HG02623 (cell line): ENCODE results near the gene U2SURP.
"Not testable (repeated sequence)": the region's sequence is repeated elsewhere in the genome, so short reads cannot be mapped to it uniquely, and the experiment has no call there.

ENCODE experiments used
- ATAC-seq: cut with Tn5 transposase; IDR thresholded peaks from one replicate; pipeline ENCODE4 v1.9.1; 2021; ENCODE audit warnings: moderate library complexity; ENCODE audit not compliant: unreplicated experiment

U2SURP gene

GRCh38 chr3:143011705-143012104, 10.3 kb downstream of the U2SURP start:
- ATAC-seq: no peak

DNA sequence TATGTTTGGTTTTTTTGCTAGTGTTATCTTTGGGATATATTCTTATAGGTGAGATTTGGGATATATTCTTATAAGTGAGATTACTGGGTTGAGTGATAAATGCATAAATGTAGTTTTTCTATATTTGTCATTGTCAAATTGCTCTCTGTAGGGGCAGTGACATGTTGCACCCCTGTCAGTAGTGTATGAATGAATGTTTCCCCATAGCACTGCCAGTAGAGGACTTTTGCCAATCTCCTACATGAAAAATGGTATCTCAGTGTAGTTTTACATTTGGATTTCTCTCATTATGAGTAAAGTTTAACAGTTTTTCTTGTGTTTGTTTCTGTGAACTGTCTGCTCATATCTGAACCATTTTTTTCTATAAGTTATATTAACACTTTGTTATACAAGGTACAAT, 13.6 kb downstream of the U2SURP start:
- no peak for ATAC-seq

GRCh38 chr3:143016321-143016972, 15.1 kb downstream of the U2SURP start:
- ATAC-seq: no peak

DNA sequence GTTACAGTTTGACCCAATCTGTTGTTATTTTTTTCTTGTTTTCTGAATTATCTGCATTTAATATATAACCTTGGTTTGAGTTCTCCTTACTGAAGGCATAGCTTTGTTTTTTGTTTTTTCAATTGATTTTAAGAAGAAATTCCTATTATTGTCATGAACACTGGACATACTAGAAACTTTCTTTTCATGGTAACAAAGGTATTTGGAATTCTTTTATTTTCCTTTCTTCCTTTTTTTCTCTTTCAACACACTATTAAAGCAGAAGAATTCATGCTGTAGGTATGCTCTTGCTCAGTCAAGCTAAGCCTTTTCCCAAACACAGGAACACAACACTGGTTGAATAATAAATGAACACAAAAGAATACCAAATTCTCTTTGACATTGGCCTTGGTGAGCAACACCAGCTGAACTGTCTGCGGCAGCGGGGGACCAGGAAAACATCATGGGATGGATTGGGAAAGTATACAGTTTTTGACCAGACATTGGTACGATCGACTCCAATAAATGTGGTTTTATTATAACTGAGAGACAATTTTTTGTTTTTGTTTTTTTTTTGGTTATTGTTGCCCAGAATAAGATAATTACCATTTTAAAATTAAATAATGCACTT, 23.1 kb downstream of the U2SURP start:
- no peak for ATAC-seq

DNA sequence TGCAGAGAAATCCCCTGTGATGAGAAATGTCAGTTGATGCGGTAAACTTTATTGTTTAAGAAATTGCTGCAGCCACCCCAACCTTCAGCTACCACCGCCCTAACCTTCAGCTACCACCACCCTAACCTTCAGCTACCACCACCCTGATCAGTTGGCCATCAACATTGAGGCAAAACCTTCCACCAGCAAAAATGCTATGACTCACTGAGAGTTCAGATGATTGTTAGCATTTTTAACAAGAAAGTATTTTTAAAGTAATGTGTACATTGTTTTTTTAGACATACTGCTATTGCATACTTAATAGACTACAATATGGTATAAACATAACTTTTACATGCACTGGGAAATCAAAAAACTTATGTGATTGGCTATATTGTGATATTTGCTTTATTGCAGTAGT, 30.0 kb downstream of the U2SURP start:
- no peak for ATAC-seq

GRCh38 chr3:143031796-143032387, 30.5 kb downstream of the U2SURP start:
- ATAC-seq: not testable (repeated sequence)

DNA sequence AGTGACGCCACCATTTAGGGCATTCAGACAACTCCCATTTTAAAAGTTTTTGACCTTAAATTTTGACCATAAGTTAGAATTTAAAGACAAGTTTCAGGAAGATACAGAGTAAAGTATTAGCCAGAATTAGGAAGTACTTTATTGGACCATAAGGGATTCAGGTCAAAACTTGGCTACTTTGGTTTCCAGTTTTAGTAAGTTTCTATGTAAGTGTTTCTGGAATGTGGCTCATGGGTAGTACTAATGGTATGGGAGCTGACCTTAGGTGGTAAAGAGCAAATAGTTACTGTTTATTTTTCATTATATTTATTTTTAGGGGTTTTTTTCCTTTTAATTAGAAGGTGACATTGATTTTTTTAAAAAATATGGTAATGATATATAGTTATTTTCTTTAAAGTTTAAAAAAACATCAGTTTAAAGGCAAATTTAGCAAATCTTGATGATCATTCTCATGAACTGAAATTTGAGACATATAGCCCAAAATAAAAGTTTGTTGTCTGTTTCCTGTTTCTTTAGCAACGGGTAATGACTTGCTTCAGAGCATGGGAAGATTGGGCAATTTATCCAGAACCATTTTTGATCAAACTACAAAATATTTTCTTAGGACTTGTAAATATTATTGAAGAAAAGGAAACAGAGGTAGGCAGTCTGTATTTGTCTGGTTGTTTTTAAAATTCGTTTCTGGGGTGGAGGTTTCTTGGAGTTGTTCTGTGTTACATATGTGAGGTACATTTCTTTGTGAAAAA, 34.3 kb downstream of the U2SURP start:
- no peak for ATAC-seq

DNA sequence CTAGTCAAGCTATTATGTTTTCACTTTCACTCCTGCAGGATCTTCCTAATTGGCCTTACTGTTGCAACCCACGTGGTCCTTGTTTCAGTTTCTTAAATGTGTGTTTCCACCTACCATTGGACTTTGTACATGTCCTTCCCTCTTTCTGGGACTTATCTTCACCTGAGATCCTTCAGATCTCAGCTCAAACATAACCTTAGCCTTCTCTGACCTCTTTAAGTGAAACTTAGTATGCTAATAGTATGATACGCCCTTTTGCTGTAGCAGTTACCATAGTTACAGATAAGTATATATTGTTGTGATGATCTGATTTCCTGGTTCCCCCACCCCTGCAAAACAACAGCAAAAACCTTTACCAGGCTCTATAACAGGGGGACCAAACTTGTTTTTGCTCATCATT, 35.2 kb downstream of the U2SURP start:
- ATAC-seq: no peak

DNA sequence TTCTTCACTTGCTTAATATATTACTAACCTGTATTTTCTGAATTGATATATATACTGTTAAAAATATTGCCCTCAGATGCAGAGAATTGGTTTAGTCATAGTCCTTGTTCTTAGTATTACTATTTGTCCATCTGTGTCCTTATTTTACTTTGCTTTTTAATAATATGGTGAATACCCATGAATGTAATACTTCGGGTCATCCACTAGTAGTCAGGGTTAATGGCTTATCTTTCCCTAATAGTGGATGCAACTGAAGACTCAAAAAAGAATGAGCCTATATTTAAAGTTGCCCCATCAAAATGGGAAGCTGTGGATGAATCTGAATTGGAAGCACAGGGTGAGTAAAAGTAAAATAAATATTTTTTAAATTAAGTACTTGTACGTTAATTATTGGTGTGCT, 36.5 kb downstream of the U2SURP start:
- ATAC-seq: no peak

DNA sequence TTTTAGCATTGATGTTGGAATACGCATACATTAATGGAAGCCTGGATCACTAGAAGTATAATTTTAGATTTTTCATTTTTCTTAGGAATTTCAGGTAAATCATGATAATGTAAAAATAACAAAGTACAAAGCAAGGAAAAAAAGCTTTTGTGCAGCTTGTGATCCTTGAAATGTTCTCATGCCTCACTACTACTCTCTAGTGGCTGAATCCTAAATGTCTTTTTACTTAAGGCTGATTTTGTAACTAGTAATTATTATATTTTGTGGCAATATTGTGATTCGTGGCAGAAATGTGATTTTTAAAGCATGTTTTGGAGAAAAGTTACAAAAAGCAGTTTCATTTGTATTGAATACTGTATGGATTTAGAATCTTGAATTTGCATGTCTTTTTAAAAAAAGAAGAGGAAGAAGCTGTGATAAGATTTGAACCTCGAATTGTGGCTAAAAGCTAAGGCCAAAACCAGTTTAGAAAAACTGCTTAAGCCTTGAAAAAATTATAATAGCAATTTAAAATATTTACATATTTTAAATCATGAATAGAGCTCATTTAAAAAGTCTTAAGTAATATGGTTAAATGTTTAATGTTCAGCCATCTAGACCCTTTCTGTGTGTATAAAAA, 39.0 kb downstream of the U2SURP start:
- no peak for ATAC-seq

DNA sequence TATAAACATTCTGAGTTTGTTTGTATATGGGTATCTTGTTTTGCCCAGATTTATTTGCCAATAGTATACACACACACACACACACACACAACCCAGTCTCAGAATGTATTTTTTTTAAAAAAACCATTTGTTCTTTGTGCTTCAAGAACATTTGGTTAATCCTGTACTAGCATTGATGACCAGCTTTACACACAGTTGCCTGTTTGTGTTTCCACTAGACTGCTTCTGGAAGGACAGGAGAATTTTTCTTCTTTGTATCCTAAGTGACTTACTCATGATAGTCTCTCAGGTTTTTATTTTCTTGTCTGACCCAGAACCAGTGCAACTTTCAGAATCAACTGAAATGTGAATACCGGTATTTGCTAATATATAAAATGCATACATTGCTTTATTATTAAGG, 40.5 kb downstream of the U2SURP start:
- no peak for ATAC-seq

GRCh38 chr3:143045639-143046038, 44.3 kb downstream of the U2SURP start:
- ATAC-seq: no peak

DNA sequence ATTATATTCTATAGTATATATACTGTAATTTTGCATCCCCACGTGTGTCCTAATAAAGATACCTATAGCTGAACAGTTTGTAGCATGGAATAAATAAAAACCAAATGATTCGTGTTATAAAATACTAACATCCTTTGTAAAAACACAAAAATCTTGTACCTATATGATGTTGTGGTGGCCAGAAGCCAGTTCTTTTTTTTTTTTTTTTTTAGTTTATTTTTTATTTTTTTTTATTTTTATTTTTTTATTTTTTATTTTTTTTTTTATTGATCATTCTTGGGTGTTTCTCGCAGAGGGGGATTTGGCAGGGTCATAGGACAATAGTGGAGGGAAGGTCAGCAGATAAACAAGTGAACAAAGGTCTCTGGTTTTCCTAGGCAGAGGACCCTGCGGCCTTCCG, 44.7 kb downstream of the U2SURP start:
- not testable (repeated sequence) for ATAC-seq

- no peak for ATAC-seq
These were observed 52.6 kb downstream of the U2SURP start for GRCh38 chr3:143054011-143054410.

GRCh38 chr3:143056372-143056771, 55.0 kb downstream of the U2SURP start:
- ATAC-seq: no peak

- ATAC-seq: peak; percentile 91
These were observed 59.5 kb downstream of the U2SURP start for GRCh38 chr3:143060906-143061305.

DNA sequence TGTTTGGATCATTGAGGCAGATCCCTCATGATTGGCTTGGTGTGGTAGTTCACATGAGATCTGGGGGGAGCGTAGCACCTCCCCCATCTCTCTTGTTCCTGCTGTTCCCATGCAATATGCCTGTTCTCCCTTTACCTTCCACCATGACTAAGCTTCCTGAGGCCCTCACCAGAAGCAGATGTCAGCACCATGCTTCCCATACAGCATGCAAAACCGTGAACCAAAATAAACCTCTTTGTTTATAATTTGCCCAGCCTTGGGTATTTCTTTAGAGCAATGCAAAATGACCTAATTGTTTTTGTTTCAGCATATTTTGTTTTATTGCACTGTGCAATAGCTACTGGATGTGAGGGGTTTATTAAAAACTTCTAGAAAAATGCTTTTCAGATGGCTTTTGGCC, 61.6 kb downstream of the U2SURP start:
- ATAC-seq: no peak

DNA sequence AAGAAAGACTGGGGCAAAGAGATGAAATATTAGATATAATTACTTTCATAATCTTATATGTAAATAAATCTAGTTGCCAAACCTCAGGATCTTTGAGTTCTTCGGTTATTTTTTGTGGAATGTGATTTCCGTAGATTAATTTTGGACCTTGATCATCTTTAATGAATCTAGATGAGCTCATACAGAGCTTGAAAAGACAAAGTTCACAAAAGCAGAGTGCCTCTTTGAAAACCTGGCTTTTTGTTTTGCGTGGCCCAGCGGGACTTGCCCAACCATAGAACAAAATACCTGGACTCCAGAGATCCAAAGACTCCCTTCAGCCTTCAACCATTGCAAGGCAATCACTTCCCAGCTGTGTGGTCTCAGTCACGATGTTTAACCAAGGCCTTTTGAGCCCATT, 63.4 kb downstream of the U2SURP start:
- no peak for ATAC-seq

GRCh38 chr3:143065364-143065763, 64.0 kb downstream of the U2SURP start:
- ATAC-seq: no peak

DNA sequence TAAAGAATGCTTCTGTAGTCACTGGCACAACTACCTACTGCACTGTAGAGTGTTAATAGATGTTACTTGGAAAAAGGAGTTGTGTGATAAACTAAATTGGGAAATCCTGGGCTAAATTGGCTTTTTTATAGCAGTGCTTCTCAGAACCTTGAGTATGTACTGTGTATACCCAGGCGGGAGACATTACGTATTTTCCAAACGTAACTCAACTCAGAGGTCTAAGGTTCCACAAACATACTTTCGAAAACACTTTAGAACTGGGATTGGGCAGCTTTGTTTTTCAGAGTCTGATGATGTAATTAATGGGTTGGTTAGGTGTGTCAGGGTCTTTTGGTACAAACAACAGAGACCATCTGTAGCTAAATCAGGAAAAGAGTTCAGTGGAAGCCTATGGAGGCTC, 64.7 kb downstream of the U2SURP start:
- ATAC-seq: no peak

DNA sequence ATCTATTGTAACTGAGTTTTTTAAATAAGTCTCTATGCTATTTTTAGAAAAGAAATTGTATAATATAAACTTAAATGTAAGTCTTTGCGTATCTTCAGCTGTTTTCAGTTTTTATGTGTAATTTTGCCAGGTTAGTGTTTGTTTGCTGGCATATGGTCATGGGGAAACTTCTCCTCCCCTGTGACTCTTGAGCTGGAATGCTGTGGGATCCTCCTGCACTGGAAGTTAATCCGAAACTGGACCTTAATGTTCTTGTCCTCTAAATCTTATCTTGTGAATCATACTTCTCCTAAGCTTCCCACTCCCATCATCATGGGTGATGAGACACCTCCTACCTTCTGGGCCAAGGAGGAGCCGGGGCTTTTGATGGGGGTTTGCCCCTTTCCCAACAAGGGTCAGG, 65.8 kb downstream of the U2SURP start:
- ATAC-seq: no peak
